Lower leg skin (tissue), 4 donors: ENCODE data around the gene UROC1. TPM values are rescaled to one million over a fixed set of nuclear protein-coding genes. Genes with fewer than 3 reads are reported as not detected.

Experiments
- DNase-seq, 2 donors: peaks; one replicate each; pipeline ENCODE4 v3.0.0-alpha.2; 2019; ENCODE audit warnings: low spot score in 2 of 2
- H3K4me3 ChIP-seq: fragments of 200-600 bp; sonication (generic); 2 replicates; pipeline ENCODE4 v1.5.1; 2017; ENCODE audit warnings: mild to moderate bottlenecking, low read depth; ENCODE audit not compliant: poor library complexity, severe bottlenecking
- POLR2A ChIP-seq, 2 donors: fragments of 450-650 bp; IDR thresholded peaks; one replicate each; pipeline ENCODE4 v1.6.1; 2016 to 2017; ENCODE audit warnings: antibody characterized with exemption in 2 of 2, mild to moderate bottlenecking in 1 of 2, moderate library complexity in 1 of 2
- WGBS, 2 donors: methylation state at CpG; one replicate each; pipeline ENCODE4 v1.1.5; 2018; 5-methylcytosine and 5-hydroxymethylcytosine counted together
- intact Hi-C: fragments of 100-400 bp; cut with DNase I; formaldehyde crosslinking; loops from one replicate; pipeline ENCODE4 v1.15.0; 2023; ENCODE audit warnings: low total_unique reads
- total RNA-seq, 4 donors: library from RNA; depleted of rRNA; stranded (reverse); fragments of >200 nt; gene quantifications; one replicate each; pipeline ENCODE4 v1.1.0, GENCODE V29; 2016
- TF ChIP-seq, protein P1 (sequence below), 3 donors: fragments of 450-650 bp; IDR thresholded peaks; one replicate each; pipeline ENCODE4 v1.5.1; 2016; ENCODE audit warnings: antibody characterized with exemption in 3 of 3, mild to moderate bottlenecking in 3 of 3, moderate library complexity in 2 of 3

The UROC1 gene
- total RNA-seq, 4 donors from 2014 or later, result not detected

GRCh38 chr3:126529585-126530170, 12.1 kb upstream of the UROC1 start:
- no peak for DNase-seq
- WGBS, 2 donors, result 72 to 77% methylated on average over 6 of the region's 7 CpGs
- intact Hi-C loops, result loop anchor here (10.0 kb wide), 1 partner anchor 1015 kb away; no protein-coding TSS in a partner anchor
- H3K4me3 ChIP-seq, result no peak overlapping the region
- TF ChIP-seq, protein P1, sequence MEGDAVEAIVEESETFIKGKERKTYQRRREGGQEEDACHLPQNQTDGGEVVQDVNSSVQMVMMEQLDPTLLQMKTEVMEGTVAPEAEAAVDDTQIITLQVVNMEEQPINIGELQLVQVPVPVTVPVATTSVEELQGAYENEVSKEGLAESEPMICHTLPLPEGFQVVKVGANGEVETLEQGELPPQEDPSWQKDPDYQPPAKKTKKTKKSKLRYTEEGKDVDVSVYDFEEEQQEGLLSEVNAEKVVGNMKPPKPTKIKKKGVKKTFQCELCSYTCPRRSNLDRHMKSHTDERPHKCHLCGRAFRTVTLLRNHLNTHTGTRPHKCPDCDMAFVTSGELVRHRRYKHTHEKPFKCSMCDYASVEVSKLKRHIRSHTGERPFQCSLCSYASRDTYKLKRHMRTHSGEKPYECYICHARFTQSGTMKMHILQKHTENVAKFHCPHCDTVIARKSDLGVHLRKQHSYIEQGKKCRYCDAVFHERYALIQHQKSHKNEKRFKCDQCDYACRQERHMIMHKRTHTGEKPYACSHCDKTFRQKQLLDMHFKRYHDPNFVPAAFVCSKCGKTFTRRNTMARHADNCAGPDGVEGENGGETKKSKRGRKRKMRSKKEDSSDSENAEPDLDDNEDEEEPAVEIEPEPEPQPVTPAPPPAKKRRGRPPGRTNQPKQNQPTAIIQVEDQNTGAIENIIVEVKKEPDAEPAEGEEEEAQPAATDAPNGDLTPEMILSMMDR (IDR thresholded peaks at IDR 0.05), result no peak
- no peak for TF ChIP-seq POLR2A (IDR thresholded peaks at IDR 0.05)

DNA sequence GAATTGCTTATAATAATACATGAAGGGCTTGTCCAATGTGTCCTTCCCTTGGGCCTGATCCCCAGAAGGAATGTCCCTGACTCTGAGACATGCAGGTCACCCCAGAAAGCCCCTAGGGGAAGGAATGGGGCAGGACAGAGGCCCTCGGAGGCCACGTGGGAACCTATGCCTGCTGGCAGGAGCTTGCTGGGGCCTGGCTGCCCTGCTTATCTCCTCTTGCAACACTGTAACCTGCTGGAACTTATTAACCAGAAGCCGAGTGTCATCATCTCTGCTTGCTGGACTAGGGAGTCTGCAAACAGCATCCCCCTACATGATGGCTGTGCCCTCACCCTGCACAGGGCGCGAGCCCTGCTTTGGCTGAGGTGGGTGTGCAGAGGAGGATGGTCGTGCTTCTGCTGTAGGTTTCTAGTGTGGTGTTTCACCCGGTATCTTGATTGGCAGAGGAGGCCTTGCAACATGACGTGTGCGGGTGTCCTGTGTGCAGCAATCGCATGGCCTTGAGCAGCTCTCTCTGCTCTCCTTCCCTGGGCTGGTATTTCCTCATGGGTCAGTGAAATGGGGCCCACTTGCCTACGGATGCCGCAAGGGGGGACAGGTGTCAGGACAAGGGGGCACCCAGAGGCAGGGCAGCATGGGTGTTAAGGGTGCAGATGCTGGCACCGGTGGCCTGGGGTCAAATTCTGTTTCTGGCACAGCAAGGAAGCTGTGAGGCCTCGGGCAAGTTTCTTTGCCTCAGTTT, 11.4 kb upstream of the UROC1 start:
- no peak overlapping the region for H3K4me3 ChIP-seq
- WGBS, 2 donors, result 70 to 77% methylated on average over 11 to 14 of the region's 14 CpGs
- TF ChIP-seq POLR2A (IDR thresholded peaks at IDR 0.05), result no peak
- TF ChIP-seq, protein P1 (IDR thresholded peaks at IDR 0.05), result no peak
- intact Hi-C loops, result loop anchor here (10.0 kb wide), 1 partner anchor 1016 kb away; no protein-coding TSS in a partner anchor
- DNase-seq, result no peak

DNA sequence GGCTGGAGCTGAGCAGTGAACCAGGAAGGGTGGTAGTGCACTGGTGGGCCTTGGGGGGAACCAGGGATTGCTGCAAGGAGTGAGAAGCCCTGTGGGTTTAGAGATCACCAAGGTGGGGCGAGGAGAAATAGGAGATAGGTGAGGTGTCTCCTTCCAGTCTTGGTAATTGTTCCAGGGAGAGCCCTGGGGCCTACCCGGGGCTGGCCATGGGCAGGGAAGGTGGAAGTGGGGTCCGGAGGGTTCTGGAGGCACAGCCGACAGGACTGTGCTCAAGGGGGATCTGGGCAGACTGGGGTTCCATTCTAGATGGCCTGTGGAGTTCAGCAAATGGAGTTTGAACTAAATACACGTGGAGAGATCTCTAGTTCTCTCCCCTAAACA, 10.8 kb upstream of the UROC1 start:
- no peak for DNase-seq
- intact Hi-C loops, result loop anchor here (10.0 kb wide), 1 partner anchor 1016 kb away; no protein-coding TSS in a partner anchor
- no peak for TF ChIP-seq POLR2A (IDR thresholded peaks at IDR 0.05)
- TF ChIP-seq, protein P1 (IDR thresholded peaks at IDR 0.05), result no peak
- no peak overlapping the region for H3K4me3 ChIP-seq
- WGBS, 2 donors, result 76 to 86% methylated on average over 5 of the region's 5 CpGs

DNA sequence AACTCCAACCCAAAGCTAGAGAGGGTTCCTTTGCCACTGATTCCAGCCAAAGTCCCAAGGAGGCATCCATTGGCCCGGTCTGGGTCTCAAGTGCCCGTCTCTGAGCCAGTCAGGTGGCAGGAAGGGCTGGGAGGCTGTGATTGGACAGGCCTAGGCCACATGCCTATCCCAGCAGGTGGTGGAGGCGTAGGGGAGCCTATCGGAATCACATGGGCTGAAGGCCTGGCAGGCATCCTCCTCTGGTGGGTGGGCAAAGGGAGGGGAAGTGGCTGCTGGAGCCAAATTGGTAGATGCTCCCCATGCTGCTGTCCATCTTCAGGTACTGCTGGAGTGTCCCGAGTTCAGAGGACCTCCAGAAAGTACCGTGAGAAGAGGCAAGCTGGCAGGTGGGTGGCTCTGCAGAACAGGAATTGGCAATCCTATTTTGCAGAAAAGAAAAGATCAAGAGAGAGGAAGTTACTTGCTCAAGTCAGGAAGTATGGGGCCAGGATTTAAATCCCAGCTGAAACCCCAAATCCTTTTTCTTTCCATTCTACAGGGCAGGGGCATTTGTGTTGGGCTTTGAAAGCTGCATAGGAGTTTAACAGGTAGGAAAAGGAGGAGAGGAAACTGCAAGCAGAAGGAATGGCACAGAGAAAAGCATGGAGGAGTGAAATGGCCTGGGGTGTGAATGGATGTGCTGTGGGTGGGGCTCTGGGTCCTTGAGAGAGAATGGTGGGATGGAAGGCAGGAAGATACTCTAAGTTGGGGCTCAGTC, 10.1 kb upstream of the UROC1 start:
- no peak for DNase-seq
- intact Hi-C loops, result loop anchor here (10.0 kb wide), 1 partner anchor 1017 kb away; no protein-coding TSS in a partner anchor
- WGBS, 2 donors, result 77 to 91% methylated on average over 6 of the region's 6 CpGs
- no peak overlapping the region for H3K4me3 ChIP-seq
- TF ChIP-seq POLR2A (IDR thresholded peaks at IDR 0.05), result no peak
- TF ChIP-seq, protein P1 (IDR thresholded peaks at IDR 0.05), result no peak

DNA sequence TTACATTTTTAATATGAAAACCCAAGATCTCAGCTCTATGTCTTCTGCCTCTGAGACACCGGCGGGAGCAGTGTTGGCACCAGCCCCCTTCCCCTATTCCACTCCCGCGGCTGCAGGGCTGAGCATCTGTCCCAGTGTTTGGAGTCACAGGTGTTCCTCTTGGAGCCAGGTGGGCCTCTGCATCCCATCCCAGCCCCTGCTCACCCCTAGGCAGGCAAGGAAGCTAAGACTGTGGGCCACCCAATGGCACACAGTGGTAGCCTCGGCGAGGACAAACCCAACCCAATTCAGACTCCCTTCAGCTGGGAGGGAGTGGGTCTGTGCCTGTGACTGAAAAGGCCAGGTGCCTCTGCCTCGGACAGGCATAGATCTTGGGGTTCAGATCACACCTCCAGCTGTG, 9.4 kb upstream of the UROC1 start:
- intact Hi-C loops, result loop anchor here (10.0 kb wide), 1 partner anchor 1018 kb away; no protein-coding TSS in a partner anchor
- TF ChIP-seq, protein P1 (IDR thresholded peaks at IDR 0.05), result no peak
- TF ChIP-seq POLR2A (IDR thresholded peaks at IDR 0.05), result no peak
- H3K4me3 ChIP-seq, result no peak overlapping the region
- no peak for DNase-seq
- 82 to 89% methylated on average over 7 of the region's 7 CpGs for WGBS, 2 donors
